IPS DF 4.7 (cell line): ENCODE results near the gene CCDC40.
A peak's percentile ranks its signal among the peaks of the same experiment; 100 is the strongest.

Source experiments
- DNase-seq: peaks from one replicate; pipeline ENCODE4 v3.0.0-alpha.2; 2013; ENCODE audit warnings: low spot score; ENCODE audit errors: extremely low read depth

The CCDC40 gene

GRCh38 chr17:80000136-80000535, 36.3 kb upstream of the CCDC40 start:
- DNase-seq, result no peak

DNA sequence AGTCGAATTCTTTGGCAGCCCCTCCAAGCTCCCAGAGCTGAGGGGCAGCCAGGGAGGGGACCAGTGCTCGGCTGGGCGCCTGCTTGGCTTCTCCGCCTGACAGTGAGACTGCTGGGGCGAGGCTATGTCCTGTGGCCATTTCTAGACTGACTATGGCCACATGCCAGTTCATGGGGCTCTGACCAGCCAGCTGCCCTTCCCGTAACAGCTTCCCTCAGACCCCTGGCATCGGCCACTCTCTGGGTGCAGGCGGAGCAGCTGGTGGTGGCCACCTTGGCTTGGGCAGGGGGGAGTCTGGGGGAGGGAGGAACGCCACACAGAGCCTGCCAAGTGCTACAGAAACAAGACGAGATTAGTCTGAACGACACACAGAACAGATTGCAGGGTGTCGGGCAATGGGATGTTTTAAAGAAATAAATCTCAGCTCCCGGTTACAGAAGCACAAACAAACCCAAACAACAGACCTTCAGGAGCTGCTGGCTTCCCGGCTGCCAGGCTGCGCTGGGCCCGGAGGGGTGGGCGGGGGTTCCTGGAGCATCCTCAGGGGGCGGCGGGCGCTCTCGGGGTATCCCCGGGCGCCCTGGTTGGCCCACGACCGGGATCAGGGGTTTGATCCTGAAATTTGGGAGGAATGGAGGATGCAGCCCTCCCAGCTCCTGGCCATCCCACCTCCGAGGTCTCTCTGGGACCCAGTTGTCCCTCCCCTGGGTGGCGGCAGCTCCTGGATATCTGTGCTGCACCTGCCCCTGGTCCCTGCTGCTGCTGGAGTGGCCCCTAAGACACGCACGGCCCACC, 35.3 kb upstream of the CCDC40 start:
- no peak for DNase-seq

GRCh38 chr17:80002070-80002641, 34.3 kb upstream of the CCDC40 start:
- no peak for DNase-seq

DNA sequence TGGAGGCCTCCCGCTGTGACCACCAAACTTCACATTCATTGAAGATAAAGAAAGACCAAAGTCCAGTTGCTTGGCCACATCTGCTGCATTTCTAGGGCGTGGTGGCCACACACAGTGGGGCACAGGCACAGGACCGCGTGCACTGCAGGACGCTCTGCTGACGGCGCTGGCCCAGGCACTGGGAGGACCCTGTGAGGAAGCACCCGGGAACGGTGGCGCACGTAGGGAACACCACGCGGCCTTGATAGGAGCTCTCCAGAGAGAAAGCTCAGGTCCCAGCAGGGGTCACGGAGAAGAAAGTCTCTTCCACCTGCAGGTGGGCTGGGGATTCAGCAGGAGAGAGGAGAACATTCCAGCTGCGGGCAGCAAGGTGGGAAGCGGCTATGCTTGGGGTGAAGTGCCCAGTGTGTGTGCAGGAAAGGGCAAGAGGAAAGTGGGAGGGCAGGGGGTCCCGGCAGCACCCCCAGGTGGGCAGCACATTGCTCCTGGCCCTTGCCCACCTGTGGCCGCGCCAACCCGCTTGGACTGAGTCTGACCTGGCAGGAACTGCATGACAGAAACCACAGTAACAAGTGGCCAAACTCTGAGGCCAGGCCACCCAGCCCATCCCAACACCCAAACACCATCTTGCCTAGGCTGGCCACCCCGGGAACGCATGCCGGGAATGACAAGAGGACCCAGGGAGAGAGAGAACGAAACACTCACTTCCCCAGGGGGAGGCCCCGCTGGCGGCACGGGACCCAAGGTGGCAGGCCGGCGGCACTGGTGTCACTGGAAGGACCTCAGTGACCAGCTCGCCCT, 33.6 kb upstream of the CCDC40 start:
- DNase-seq, result no peak

- no peak for DNase-seq
These were observed 32.5 kb upstream of the CCDC40 start for GRCh38 chr17:80003969-80004368.

DNA sequence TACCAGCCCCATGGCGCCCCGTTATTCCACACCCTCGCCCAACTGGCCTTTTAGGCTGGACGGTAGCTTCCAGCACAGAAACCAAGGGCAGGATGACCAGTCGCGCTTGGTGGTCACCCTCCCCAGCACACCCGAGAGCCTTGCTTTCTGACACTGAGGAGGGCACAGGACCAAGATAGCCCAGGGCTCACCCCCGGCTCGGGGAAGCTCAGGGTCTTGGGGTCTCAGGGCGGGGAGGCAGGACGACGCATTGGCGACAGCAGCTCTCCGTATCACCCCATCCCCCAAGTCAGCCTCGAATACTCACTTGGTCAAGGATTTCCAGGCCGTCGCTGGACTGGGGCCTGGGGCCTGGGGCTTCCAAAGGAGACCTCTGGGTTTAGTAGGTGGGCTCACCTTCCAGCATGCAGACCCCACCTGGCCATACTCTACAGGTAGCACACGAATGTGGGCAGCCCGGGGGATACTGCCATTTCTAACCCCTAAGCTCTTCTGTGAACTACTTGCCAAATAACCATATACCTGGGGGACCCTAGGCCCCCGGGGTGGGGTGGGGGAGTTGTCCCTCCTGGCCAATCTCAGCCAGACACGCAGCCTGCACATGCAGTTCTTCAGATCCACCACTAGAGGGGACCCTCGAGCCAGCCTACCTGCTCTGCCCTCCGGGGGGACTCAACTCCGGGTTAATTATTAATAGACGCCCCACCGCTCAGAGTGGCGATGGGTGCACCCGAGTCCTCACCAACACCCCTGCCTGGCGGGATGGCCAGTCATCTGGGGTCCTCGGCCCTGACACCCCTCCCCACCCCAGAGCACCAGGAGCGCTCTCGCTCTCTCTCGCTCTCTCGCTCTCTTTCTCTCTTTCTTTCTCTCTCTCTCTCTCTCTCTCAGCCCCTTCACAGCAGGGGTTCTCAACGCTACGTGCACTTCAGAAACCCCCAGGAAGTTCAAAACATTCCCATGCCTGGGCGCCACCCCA, 30.8 kb upstream of the CCDC40 start:
- no peak for DNase-seq

DNA sequence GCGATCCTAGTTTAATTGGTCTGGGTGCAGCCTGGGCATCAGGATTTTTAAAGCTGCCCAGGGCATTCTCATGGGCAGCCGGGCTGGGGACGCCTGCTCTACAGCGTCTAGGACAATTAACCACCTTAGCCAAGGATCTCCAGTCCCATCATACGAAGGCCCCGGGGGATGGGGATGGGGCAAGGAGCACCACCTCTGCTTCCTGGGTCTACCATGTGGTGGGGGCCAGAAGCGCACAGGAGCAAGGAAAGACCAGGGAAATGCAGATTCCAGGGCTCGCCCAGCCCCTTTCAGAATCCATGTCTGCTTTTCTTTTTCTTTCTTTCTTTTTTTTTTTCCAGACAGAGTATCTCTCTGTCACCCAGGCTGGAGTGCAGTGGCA, 30.1 kb upstream of the CCDC40 start:
- DNase-seq, result no peak

DNA sequence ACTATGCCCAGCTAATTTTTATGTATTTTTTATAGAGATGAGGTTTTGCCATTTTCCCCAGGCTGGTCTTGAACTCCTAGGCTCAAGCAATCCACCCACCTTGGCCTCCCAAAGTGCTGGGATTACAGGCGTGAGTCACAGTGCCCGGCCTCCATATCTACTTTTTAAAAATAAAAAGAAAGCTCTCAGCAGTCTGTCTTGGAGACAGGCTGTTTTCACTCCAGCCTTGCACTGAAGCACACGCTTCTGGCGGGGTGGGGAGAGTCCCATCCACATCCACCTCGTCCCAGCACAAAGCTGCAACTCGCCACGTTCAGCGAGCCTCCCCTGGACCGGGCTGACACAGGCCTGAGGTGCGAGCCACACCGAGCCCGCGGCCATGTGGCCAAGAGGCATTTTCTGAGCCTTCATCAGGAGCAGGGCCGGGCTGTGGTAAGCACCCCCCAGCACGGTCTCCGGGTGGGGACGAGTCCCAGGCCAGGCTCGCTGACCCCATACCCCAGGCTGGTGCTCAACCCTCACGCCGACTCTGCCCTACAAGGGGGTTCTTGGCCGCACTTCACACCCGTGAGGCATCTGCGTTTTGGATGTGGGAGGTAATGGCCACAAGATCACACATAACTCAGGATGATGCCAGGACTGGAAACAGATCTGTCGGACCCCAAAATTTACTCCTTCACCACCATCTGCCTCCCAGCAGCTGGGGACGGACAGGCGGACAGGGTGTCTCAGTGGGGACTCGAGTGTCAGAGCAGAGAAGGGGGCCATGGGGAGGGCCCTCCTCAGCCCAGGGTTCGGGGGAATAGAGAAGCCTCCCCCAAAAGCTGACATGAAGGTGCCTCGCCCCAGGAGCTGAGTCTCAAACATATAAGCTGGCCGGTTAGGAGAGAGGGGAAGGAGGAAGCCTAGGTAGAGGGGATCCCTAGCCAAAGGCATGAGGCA, 29.4 kb upstream of the CCDC40 start:
- no peak for DNase-seq

- DNase-seq, result no peak
These were observed 28.5 kb upstream of the CCDC40 start for GRCh38 chr17:80007939-80008338.

DNA sequence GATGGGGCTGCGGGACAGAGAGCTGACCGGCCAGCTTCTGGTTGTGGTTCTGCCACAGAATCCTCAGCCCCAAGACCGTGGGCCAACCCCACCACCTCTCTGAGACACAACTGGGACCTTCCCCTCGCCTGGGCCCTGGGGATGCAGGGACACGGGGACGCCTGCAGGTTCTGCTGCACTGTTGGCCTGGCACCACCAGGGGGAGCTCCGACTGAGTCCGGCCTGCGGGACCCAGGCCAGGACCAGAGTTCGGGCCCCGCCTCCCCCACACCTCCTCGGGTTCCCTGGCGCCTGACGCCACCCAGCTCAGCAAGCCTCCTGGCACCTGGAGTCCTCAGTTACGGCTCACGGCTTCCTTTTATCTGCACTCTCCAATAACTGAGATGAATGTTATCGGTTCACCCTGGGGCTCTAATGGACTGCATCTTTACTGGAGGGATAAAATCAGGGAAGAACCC, 28.0 kb upstream of the CCDC40 start:
- peak; percentile 33 for DNase-seq

GRCh38 chr17:80008848-80009247, 27.6 kb upstream of the CCDC40 start:
- DNase-seq, result no peak

GRCh38 chr17:80009391-80010282, 26.8 kb upstream of the CCDC40 start:
- DNase-seq, result no peak

GRCh38 chr17:80010283-80010858, 26.1 kb upstream of the CCDC40 start:
- no peak for DNase-seq

DNA sequence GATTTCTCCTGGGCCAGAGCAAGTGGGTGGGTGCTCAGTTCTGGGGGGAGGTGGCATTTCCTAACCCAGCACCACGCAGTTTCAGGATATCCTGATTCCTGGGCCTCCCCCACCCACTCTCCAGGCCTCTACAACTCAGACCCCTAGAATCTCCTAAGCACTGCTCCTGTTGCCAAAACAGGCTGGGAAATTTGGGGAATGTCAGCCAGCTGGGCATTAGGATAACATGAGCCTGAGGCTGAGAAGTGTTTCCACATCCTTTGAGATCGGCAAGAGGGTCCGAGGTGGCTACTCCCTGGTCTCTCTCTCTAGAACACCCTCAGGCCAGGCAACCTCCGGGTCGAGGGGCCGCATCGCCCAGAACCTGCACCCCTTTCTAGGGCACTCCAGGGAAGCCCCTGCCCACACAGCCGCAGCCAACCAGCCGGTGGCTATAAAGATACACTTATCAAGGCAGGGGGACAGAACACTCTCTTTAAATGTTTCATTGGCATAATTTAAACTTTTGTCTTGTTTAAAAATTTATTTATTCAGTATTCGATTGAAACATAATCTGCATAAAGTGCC, 24.4 kb upstream of the CCDC40 start:
- no peak for DNase-seq

- DNase-seq, result no peak
These were observed 23.4 kb upstream of the CCDC40 start for GRCh38 chr17:80012765-80013741.

GRCh38 chr17:80017226-80018010, 19.0 kb upstream of the CCDC40 start:
- no peak for DNase-seq
